ENCODE data around the gene PKDCC. TPM values are rescaled to one million over a fixed set of nuclear protein-coding genes. Genes with fewer than 3 reads are reported as not detected.

Gene PKDCC
- total and polyA plus RNA-seq, 9 donors = 58.5 to 576 (median 257) TPM

DNA sequence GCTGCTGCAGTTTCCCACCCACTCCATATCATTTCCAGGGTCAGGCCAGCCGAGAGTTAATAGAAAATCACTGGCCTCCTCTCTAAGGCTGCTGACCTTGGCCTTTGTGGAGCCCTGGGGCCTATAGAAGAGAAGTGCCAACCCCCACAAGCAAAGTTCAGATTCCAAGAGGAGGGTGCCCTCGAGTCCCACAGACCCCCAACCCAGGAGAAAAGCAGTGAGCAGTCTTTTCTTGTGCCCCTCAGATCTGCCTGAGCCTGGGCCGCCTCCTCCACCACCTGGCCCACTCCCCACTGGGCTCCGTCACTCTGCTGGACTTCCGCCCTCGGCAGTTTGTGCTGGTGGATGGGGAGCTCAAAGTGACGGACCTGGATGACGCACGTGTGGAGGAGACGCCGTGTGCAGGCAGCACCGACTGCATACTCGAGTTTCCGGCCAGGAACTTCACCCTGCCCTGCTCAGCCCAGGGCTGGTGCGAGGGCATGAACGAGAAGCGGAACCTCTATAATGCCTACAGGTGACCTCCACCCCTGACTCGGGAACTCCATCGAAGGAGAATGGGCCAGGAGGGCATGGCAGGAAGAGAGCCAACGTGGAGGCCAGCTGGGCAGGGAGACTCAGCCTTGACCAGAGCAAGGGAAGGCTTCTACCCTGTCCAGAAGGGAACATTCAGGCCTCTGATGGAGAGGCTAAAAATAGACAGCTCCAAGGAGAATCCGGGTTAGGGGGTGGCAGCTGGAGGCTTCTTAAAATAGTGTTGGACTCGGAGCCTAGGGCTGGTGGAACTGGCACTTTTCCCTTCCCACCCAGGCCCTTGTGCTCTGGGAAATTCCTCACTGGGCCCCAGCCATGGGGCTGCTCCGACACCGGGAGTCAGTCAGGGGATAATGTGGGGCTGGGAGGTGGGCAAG lies 6.2 kb downstream of the PKDCC start:
- Histone ChIP-seq H3K4me3 (no peak overlapping the region), H3K36me3 (no peaks in the 10 kb centered on the region), H3K9me3 (no peaks in the 10 kb centered on the region), H3K4me1 (ENCODE audit: insufficient read depth) (peaks cover 36% of the 10 kb centered on the region), H3K27ac (peak overlapping the region; percentile 85 to 86), H3K27me3 (no peaks in the 10 kb centered on the region)
- DNase-seq = peak; percentile 78 to 82 (median 79)
- intact Hi-C loops (cut with DNase I) = loop anchor here in 3 of 4 donors (10.0 kb wide), 3 partner anchors 89 to 179 kb away; no protein-coding TSS in a partner anchor
- TF ChIP-seq EP300 (IDR thresholded peaks at IDR 0.05) (no peak), POLR2A (IDR thresholded peaks at IDR 0.05) (no peak), CTCF (IDR thresholded peaks at IDR 0.05) (no peak)
- 12 to 22% (median 15%) methylated on average over 24 of the region's 24 CpGs for WGBS, 3 donors

DNA sequence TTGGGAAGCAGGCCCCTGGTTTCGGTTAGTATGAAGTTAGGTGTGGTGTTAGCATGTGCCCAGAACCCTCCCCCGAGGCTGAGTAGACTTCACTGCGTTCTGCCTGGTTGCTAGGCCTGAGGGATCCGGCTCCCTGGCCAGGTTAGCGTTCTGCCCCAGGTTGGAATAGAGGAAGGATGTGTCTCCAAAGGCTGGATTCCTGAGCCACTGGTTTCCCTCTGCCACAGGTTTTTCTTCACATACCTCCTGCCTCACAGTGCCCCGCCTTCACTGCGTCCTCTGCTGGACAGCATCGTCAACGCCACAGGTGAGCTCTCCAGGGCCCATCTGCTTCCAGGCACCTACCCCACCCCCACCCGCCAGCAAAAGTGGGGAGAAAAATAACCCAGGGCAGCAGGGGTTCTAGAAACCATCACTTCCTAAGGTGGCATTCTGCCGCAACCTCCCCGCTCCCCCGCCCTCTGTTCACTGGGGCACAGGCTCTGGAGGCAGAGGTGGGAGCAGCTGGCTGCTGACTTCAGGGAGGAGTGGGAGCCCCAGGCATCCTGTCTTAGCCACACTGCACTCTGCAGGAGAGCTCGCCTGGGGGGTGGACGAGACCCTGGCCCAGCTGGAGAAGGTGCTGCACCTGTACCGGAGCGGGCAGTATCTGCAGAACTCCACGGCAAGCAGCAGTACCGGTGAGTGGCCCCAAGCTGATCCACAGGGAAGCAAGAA lies 7.1 kb downstream of the PKDCC start:
- Histone ChIP-seq H3K4me3 (no peak overlapping the region), H3K4me1 (ENCODE audit: insufficient read depth) (peaks cover 36% of the 10 kb centered on the region), H3K27ac (peak overlapping the region; percentile 85 to 86), H3K9me3 (no peaks in the 10 kb centered on the region), H3K27me3 (no peaks in the 10 kb centered on the region), H3K36me3 (no peaks in the 10 kb centered on the region)
- WGBS, 3 donors = 62 to 66% (median 64%) methylated on average over 19 of the region's 19 CpGs
- TF ChIP-seq EP300 (IDR thresholded peaks at IDR 0.05) (no peak), CTCF (IDR thresholded peaks at IDR 0.05) (no peak), POLR2A (IDR thresholded peaks at IDR 0.05) (no peak)
- peak in 2 of 5 donors; percentile 48 to 54 for DNase-seq
- intact Hi-C loops (cut with DNase I) = loop anchor here in 3 of 4 donors (10.0 kb wide), 3 partner anchors 90 to 180 kb away; no protein-coding TSS in a partner anchor

DNA sequence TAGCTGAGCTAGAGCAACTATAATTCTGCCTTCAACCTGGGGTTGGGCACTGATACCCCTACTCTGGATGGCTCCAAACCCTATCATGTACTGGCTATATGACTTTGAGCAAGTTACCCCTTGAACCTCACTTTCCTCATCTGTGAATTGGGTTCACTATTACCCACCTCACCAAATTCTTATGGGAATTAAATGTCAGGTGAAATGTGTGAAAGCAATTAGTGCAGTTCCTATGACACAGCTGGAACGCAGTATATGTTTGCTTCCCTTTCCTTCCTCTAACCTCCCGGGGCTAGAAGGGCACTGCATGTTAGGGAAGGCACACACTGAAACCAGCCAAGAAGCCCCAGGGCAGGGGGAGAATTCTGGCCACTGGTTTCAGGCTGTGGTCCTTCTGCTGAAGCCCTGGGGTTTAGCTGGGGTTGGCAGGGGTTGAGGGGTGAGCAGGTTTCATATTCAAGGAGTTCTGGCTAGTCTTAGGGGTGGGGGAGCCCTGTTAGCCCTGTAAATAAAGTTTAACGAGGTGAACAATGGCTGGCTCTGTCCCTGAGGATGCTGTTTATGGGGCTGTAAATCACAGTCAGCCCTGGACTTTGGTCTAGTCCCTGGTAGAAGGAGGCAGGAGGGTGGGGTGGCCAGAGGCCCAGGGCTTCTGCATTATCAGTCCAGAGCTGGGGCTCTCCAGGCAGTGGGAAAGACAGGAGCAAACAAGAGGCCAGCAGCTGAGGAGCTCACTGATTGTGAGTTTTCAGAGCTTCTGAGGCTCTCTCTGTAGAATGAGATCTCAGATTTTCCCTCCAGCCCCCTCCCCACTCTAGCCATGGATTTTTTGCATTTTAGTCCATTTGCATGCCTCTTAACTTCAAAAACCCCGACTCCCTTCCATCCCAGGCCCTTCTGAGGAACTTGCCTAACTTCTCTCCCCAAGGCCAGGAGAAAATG lies 8.0 kb downstream of the PKDCC start:
- no peaks in the 10 kb centered on the region for H3K27me3 ChIP-seq
- WGBS, 3 donors = 34 to 41% (median 35%) methylated on average over 4 of the region's 4 CpGs
- intact Hi-C loops (cut with DNase I) = loop anchor here in 3 of 4 donors (10.0 kb wide), 3 partner anchors 91 to 181 kb away; no protein-coding TSS in a partner anchor
- peaks cover 42% of the 10 kb centered on the region for H3K4me1 ChIP-seq (ENCODE audit: insufficient read depth)
- H3K27ac ChIP-seq = peak overlapping the region in 1 of 2 donors; percentile 85
- H3K9me3 ChIP-seq = no peaks in the 10 kb centered on the region
- no peaks in the 10 kb centered on the region for H3K36me3 ChIP-seq
- DNase-seq = no peak
- H3K4me3 ChIP-seq = no peak overlapping the region
- no peak for TF ChIP-seq CTCF (IDR thresholded peaks at IDR 0.05)
- TF ChIP-seq EP300 (IDR thresholded peaks at IDR 0.05) = no peak
- no peak for TF ChIP-seq POLR2A (IDR thresholded peaks at IDR 0.05)

All from ovary (tissue), 9 donors.